ENCODE results near the gene TEX19. TPM values are rescaled to one million over a fixed set of nuclear protein-coding genes. Genes with fewer than 3 reads are reported as not detected.
"Not testable (repeated sequence)": the region's sequence is repeated elsewhere in the genome, so short reads cannot be mapped to it uniquely, and the experiment has no call there.

The TEX19 gene
- total and polyA plus RNA-seq, 11 donors = not detected

GRCh38 chr17:82346342-82347300 is 12.4 kb upstream of the TEX19 start:
- DNase-seq (no peak), ATAC-seq (no peak)
- 70 to 77% (median 74%) methylated on average over 24 to 28 of the region's 28 CpGs for WGBS, 4 donors
- H3K27ac ChIP-seq = no peak overlapping the region
- intact Hi-C loops (cut with DNase I) = loop anchor here in 1 of 10 donors (5.0 kb wide), 1 partner anchor 426 kb away; no protein-coding TSS in a partner anchor
- peaks cover 0 to 10% (median 1%) of the 10 kb centered on the region in 12 donors for H3K4me1 ChIP-seq
- no peaks in the 10 kb centered on the region for H3K36me3 ChIP-seq
- H3K4me3 ChIP-seq = no peak overlapping the region
- H3K27me3 ChIP-seq = peaks cover 0 to 3% (median 0%) of the 10 kb centered on the region in 9 donors
- H3K9me3 ChIP-seq = no peaks in the 10 kb centered on the region
- TF ChIP-seq CTCF (IDR thresholded peaks at IDR 0.05) (no peak), POLR2A (IDR thresholded peaks at IDR 0.05) (no peak)

- WGBS, 4 donors = 88 to 90% (median 90%) methylated on average over 11 of the region's 11 CpGs
- not testable (repeated sequence) for H3K36me3 ChIP-seq, DNase-seq, H3K9me3 ChIP-seq, H3K27ac ChIP-seq, H3K27me3 ChIP-seq, ATAC-seq, H3K4me3 ChIP-seq
- peaks cover 0 to 14% (median 3%) of the 10 kb centered on the region in 12 donors for H3K4me1 ChIP-seq
- intact Hi-C loops (cut with DNase I) = loop anchor here in 1 of 10 donors (5.0 kb wide), 1 partner anchor 424 kb away; no protein-coding TSS in a partner anchor
Measured at GRCh38 chr17:82347994-82348393, 11.1 kb upstream of the TEX19 start.

GRCh38 chr17:82348434-82348833 is 10.6 kb upstream of the TEX19 start:
- DNase-seq = no peak
- intact Hi-C loops (cut with DNase I) = loop anchor here in 1 of 10 donors (5.0 kb wide), 1 partner anchor 424 kb away; no protein-coding TSS in a partner anchor
- Histone ChIP-seq H3K4me3 (no peak overlapping the region), H3K27me3 (peaks cover 0 to 3% (median 0%) of the 10 kb centered on the region in 9 donors), H3K36me3 (no peaks in the 10 kb centered on the region), H3K27ac (no peak overlapping the region), H3K4me1 (peaks cover 0 to 14% (median 3%) of the 10 kb centered on the region in 12 donors), H3K9me3 (no peaks in the 10 kb centered on the region)
- WGBS, 4 donors = 78 to 80% (median 79%) methylated on average over 9 of the region's 9 CpGs
- no peak for TF ChIP-seq POLR2A (IDR thresholded peaks at IDR 0.05)
- no peak for TF ChIP-seq CTCF (IDR thresholded peaks at IDR 0.05)
- ATAC-seq = no peak

GRCh38 chr17:82348866-82349265 is 10.2 kb upstream of the TEX19 start:
- Histone ChIP-seq H3K9me3 (no peaks in the 10 kb centered on the region), H3K4me3 (no peak overlapping the region), H3K36me3 (no peaks in the 10 kb centered on the region), H3K4me1 (peaks cover 0 to 14% (median 3%) of the 10 kb centered on the region in 12 donors), H3K27me3 (no peaks in the 10 kb centered on the region), H3K27ac (no peak overlapping the region)
- WGBS, 4 donors = 59 to 67% (median 65%) methylated on average over 11 of the region's 11 CpGs
- ATAC-seq (no peak), DNase-seq (no peak)
- intact Hi-C loops (cut with DNase I) = loop anchor here in 1 of 10 donors (5.0 kb wide), 1 partner anchor 423 kb away; no protein-coding TSS in a partner anchor
- TF ChIP-seq CTCF (IDR thresholded peaks at IDR 0.05) = no peak
- no peak for TF ChIP-seq POLR2A (IDR thresholded peaks at IDR 0.05)
